HG03342 (cell line): Measurements from ENCODE around the gene WFDC10A.
"Not testable (repeated sequence)": the region's sequence is repeated elsewhere in the genome, so short reads cannot be mapped to it uniquely, and the experiment has no call there.

ENCODE experiments used
- ATAC-seq: cut with Tn5 transposase; IDR thresholded peaks from one replicate; pipeline ENCODE4 v1.9.1; 2021; ENCODE audit warnings: mild to moderate bottlenecking, moderate library complexity; ENCODE audit not compliant: unreplicated experiment

The WFDC10A gene

DNA sequence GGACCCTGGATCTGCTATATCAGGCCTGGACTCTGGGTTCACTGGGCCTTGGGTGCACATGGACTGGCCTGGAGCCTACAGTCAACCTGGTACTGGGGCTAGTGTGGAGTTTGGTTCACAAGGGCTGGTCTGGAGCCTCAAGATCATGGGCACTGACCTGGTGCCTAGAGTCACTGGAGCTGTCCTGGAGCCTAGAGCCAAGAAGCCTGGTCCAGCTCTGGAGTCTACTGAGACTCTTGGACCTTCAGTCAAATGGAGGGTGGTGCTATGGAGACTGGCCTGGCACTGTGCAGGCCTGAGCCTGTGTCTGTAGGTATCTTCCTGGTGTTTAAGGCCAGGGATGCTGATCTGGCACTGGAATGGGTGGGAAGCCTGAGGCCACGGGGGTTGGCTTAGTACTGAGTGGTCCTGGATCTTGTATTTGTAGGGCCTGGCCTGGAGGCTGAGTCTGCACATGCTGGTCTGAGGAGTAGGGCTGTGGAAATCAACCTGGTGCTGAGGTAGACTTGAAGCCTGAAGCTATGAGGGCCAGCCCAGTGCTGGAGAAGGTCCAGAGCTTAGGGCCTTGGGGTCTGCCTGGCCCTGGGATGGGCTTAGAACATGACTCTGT lies 18.0 kb downstream of the WFDC10A start:
- ATAC-seq: no peak

DNA sequence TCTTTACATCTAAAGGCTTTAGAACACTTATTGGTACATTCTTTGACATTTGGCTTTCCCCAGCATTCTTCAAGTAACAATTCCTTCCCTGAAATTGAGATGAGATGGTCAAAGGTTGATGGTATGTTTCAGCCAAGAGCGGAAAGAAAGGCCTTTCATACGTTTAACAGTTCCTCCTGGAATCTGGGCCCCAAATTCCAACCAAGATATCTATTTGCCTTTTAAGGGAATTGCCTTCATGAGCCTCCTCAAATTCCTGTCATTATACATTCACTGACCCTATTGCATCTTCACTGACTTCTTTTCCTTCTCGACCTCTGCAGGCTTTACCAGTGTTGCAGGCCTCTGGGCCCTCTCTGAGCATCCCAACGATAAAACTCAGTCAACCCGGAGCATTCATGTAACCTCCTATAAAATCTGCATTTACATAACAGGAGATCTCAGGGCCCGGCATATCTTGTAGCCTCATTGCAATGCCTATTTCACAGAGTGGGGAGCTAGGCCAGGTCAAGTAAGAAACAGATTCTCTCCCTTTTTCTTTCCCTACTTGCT lies 19.8 kb downstream of the WFDC10A start:
- no peak for ATAC-seq

GRCh38 chr20:45651726-45652125 lies 22.2 kb downstream of the WFDC10A start:
- not testable (repeated sequence) for ATAC-seq

DNA sequence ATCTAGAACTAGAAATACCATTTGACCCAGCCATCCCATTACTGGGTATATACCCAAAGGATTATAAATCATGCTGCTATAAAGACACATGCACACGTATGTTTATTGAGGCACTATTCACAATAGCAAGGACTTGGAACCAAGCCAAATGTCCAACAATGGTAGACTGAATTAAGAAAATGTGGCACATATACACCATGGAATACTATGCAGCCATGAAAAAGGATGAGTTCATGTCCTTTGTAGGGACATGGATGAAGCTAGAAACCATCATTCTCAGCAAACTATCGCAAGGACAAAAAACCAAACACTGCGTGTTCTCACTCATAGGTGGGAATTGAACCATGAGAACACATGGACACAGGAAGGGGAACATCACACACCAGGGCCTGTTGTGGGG lies 27.5 kb downstream of the WFDC10A start:
- ATAC-seq: not testable (repeated sequence)

GRCh38 chr20:45670139-45670538 lies 40.6 kb downstream of the WFDC10A start, which contains the start of gene WFDC11:
TSS of gene WFDC11 (minus strand) at chr20:45670239. CDS start at chr20:45650600, 19,639 bp downstream.
- no peak for ATAC-seq

GRCh38 chr20:45672765-45673164 lies 43.2 kb downstream of the WFDC10A start:
- no peak for ATAC-seq

DNA sequence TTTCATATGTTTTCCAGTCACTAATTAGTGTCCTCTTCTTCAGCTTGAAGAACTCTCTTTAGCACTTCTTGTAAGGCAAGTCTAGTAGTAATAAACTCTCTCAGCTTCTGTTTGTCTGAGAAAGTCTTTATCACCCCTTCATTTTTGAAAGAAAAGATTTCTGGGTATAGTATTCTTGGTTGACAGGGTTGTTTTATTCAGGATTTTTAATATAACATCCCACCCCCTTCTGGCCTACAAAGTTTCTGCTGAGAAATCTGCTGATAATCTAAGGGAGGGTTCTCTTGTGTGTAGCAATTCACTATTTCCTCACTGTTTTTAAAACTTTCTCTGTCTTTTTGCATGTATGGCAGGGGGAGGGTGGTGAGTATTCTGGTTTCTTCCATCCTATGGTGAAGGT lies 50.1 kb downstream of the WFDC10A start:
- no peak for ATAC-seq
